Hepatocyte (in vitro differentiated cells): ENCODE data around the gene UPK2.
A peak's percentile ranks its signal among the peaks of the same experiment; 100 is the strongest.

Source experiments
- CTCF ChIP-seq: fragments of 200-600 bp; sonication (generic); IDR thresholded peaks from 2 replicates; pipeline ENCODE4 v1.5.1; 2016; ENCODE audit warnings: antibody characterized with exemption, mild to moderate bottlenecking; ENCODE audit not compliant: poor library complexity
- EZH2 ChIP-seq: fragments of 200-600 bp; sonication (generic); IDR thresholded peaks from 2 replicates; pipeline ENCODE4 v1.6.1; 2016; ENCODE audit warnings: antibody characterized with exemption, mild to moderate bottlenecking, borderline replicate concordance
- EZH2phosphoT487 ChIP-seq: fragments of 200-600 bp; sonication (generic); IDR thresholded peaks from one replicate; pipeline ENCODE4 v1.6.1; 2018; ENCODE audit warnings: antibody characterized with exemption, mild to moderate bottlenecking, low read depth, moderate library complexity; ENCODE audit not compliant: unreplicated experiment, severe bottlenecking

- no peak for TF ChIP-seq EZH2phosphoT487
- no peak for TF ChIP-seq EZH2
- TF ChIP-seq CTCF = peak; percentile 96
Measured at GRCh38 chr11:118928101-118928869, 27.8 kb upstream of the UPK2 start.
